ENCODE results near the gene ACBD6. TPM values are rescaled to one million over a fixed set of nuclear protein-coding genes. Genes with fewer than 3 reads are reported as not detected.

ACBD6 gene
- total and polyA plus RNA-seq, 10 of the 15 experiments (the other 5 are each of a cell fraction or from before 2014, with no cell fraction given) = 15.0 to 67.3 (median 55.0) TPM

GRCh38 chr1:180254854-180255253 is 247.5 kb downstream of the ACBD6 start:
- 75% methylated on average over 10 of the region's 11 CpGs for WGBS (ENCODE audit: insufficient coverage, insufficient replicate concordance, low lambda C conversion rate, missing lambda C conversion rate)
- Histone ChIP-seq H3K4me1 (ENCODE audit: control insufficient read depth, insufficient read depth, low read length) (no peaks in the 10 kb centered on the region; the same call in 1 of the 2 replicates), H3K4me2 (ENCODE audit: control insufficient read depth, insufficient read depth) (no peak overlapping the region), H3K36me3 (ENCODE audit: control insufficient read depth in 2 of 2, insufficient read depth in 2 of 2, low read length in 1 of 2) (no peaks in the 10 kb centered on the region), H3K4me3 (no peak overlapping the region), H3K9me3 (replicated peaks; ENCODE audit: control insufficient read depth, insufficient read depth, low read length) (no peaks in the 10 kb centered on the region), H3K9ac (ENCODE audit: control insufficient read depth, insufficient read depth, low read length) (no peak overlapping the region), H3K27ac (ENCODE audit: control insufficient read depth, insufficient read depth) (no peak overlapping the region), H2AFZ (ENCODE audit: control insufficient read depth, low read depth, low read length) (no peak overlapping the region), H4K20me1 (ENCODE audit: control insufficient read depth, insufficient read depth) (no peaks in the 10 kb centered on the region), H3K79me2 (ENCODE audit: control insufficient read depth, insufficient read depth, low read length) (no peaks in the 10 kb centered on the region), H3K27me3 (replicated peaks in 1 of 2; ENCODE audit: control insufficient read depth in 2 of 2, insufficient read depth in 2 of 2, low read length in 1 of 2) (no peaks in the 10 kb centered on the region)
- in situ Hi-C loops (cut with MboI) = loop anchor here (5.0 kb wide), 1 partner anchor 227 kb away; no protein-coding TSS in a partner anchor
- ChIA-PET SMC1A (ENCODE audit: uncharacterized antibody, unreplicated experiment) (no interaction called here), POLR2A (no interaction called here), RAD21 (ENCODE audit: unreplicated experiment) (no interaction called here), CTCF (interaction anchor here (2.9 to 4.2 kb wide), 2 partner anchors 223 to 225 kb away, joined by 9 to 105 read pairs; no protein-coding TSS in a partner anchor)
- no peak for ATAC-seq
- FAIRE-seq = no peak
- no peak for DNase-seq (ENCODE audit: low read depth, low spot score)
- TF ChIP-seq RAD21 (IDR thresholded peaks at IDR 0.05; ENCODE audit: insufficient read depth, low read depth, low read length) = no peak
- no peak for TF ChIP-seq EP300 (IDR thresholded peaks at IDR 0.05; ENCODE audit: borderline replicate concordance in 1 of 2, control insufficient read depth in 1 of 2, low read depth in 2 of 2, low read length in 2 of 2)
- TF ChIP-seq, protein P1, sequence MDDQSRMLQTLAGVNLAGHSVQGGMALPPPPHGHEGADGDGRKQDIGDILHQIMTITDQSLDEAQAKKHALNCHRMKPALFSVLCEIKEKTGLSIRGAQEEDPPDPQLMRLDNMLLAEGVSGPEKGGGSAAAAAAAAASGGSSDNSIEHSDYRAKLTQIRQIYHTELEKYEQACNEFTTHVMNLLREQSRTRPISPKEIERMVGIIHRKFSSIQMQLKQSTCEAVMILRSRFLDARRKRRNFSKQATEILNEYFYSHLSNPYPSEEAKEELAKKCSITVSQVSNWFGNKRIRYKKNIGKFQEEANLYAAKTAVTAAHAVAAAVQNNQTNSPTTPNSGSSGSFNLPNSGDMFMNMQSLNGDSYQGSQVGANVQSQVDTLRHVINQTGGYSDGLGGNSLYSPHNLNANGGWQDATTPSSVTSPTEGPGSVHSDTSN (IDR thresholded peaks at IDR 0.05; ENCODE audit: insufficient replicate concordance, low read depth, low read length) = no peak
- no peak for TF ChIP-seq CHD2 (IDR thresholded peaks at IDR 0.05; ENCODE audit: borderline replicate concordance, low read depth, low read length)
- no peak for TF ChIP-seq GATAD2B (conservative IDR thresholded peaks at IDR 0.05; ENCODE audit: low read depth)
- TF ChIP-seq KAT2A (conservative IDR thresholded peaks at IDR 0.05; ENCODE audit: control insufficient read depth, low read depth, low read length) = no peak
- TF ChIP-seq JUNB (IDR thresholded peaks at IDR 0.05) = no peak
- TF ChIP-seq NFIC (IDR thresholded peaks at IDR 0.05; ENCODE audit: low read depth, low read length) = no peak
- no peak for TF ChIP-seq ZNF24 (IDR thresholded peaks at IDR 0.05)
- TF ChIP-seq, protein P2, sequence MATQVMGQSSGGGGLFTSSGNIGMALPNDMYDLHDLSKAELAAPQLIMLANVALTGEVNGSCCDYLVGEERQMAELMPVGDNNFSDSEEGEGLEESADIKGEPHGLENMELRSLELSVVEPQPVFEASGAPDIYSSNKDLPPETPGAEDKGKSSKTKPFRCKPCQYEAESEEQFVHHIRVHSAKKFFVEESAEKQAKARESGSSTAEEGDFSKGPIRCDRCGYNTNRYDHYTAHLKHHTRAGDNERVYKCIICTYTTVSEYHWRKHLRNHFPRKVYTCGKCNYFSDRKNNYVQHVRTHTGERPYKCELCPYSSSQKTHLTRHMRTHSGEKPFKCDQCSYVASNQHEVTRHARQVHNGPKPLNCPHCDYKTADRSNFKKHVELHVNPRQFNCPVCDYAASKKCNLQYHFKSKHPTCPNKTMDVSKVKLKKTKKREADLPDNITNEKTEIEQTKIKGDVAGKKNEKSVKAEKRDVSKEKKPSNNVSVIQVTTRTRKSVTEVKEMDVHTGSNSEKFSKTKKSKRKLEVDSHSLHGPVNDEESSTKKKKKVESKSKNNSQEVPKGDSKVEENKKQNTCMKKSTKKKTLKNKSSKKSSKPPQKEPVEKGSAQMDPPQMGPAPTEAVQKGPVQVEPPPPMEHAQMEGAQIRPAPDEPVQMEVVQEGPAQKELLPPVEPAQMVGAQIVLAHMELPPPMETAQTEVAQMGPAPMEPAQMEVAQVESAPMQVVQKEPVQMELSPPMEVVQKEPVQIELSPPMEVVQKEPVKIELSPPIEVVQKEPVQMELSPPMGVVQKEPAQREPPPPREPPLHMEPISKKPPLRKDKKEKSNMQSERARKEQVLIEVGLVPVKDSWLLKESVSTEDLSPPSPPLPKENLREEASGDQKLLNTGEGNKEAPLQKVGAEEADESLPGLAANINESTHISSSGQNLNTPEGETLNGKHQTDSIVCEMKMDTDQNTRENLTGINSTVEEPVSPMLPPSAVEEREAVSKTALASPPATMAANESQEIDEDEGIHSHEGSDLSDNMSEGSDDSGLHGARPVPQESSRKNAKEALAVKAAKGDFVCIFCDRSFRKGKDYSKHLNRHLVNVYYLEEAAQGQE (IDR thresholded peaks at IDR 0.05; ENCODE audit: low read depth, low read length) = no peak
- TF ChIP-seq ZBTB4 (CRISPR knock-in tag; IDR thresholded peaks at IDR 0.05) = no peak
- intact Hi-C loops (cut with micrococcal nuclease; ENCODE audit: unreplicated experiment) = no loop called here
- BruUV-seq (replicated peaks) = no TSS peak

Data from GM12878 (cell line).